ENCODE data around the gene TTR. TPM values are rescaled to one million over a fixed set of nuclear protein-coding genes. Genes with fewer than 3 reads are reported as not detected.

The TTR gene
- not detected for polyA plus RNA-seq (2013, experiment 1 of 2)
- polyA plus RNA-seq (2013, experiment 2 of 2): not detected

DNA sequence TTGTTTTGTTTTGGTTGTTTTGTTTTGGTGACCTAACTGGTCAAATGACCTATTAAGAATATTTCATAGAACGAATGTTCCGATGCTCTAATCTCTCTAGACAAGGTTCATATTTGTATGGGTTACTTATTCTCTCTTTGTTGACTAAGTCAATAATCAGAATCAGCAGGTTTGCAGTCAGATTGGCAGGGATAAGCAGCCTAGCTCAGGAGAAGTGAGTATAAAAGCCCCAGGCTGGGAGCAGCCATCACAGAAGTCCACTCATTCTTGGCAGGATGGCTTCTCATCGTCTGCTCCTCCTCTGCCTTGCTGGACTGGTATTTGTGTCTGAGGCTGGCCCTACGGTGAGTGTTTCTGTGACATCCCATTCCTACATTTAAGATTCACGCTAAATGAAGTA, at the start of gene TTR:
TSS of gene TTR (plus strand) at position 250 of the 400 bp plus-strand sequence. CDS start at position 276, 26 bp downstream.
- H2BK120ac ChIP-seq (ENCODE audit: low read depth, low read length): no peak within 1 kb of the TSS
- no peaks in the 10 kb centered on the region for H3K79me1 ChIP-seq (ENCODE audit: low read depth, low read length)
- no peak within 1 kb of the TSS for H2AFZ ChIP-seq (ENCODE audit: low read length)
- no peak within 1 kb of the TSS for H4K8ac ChIP-seq (ENCODE audit: low read depth, low read length)
- no peak within 1 kb of the TSS for H2AK5ac ChIP-seq (ENCODE audit: low read depth, low read length)
- no peak within 1 kb of the TSS for H3K27ac ChIP-seq (replicated peaks; ENCODE audit: low read length)
- no peak within 1 kb of the TSS for H3K4me3 ChIP-seq (ENCODE audit: low read length in 2 of 2)
- no CpG with 5 or more reads among the region's 5 CpGs for WGBS, 2 donors (ENCODE audit: extremely low coverage in 2 of 2, insufficient read length in 2 of 2, insufficient replicate concordance in 1 of 2)
- DNase-seq (ENCODE audit: low spot score): no peak
- H3K4me1 ChIP-seq (ENCODE audit: control insufficient read depth in 2 of 2, insufficient read depth in 1 of 2, low read depth in 1 of 2, low read length in 2 of 2): peaks cover 3 to 6% of the 10 kb centered on the region in 2 donors
- H3K18ac ChIP-seq (ENCODE audit: low read length): no peak within 1 kb of the TSS
- no peak within 1 kb of the TSS for H3K14ac ChIP-seq (ENCODE audit: low read length)
- no peak within 1 kb of the TSS for H2BK12ac ChIP-seq (ENCODE audit: low read length)
- H4K91ac ChIP-seq (ENCODE audit: low read depth, low read length, poor library complexity): no peak within 1 kb of the TSS
- no peak within 1 kb of the TSS for H2BK5ac ChIP-seq (ENCODE audit: low read length)
- no peak within 1 kb of the TSS for H3K9ac ChIP-seq (ENCODE audit: low read depth, low read length, poor library complexity)
- no peak within 1 kb of the TSS for H3K23ac ChIP-seq (ENCODE audit: low read depth, low read length, poor library complexity)
- H3K9me3 ChIP-seq (replicated peaks in 1 of 2; ENCODE audit: control insufficient read depth in 2 of 2, insufficient read depth in 1 of 2, low read depth in 1 of 2, low read length in 2 of 2): peaks cover 0 to 3% of the 10 kb centered on the region in 2 donors
- no peaks in the 10 kb centered on the region for H3K27me3 ChIP-seq (ENCODE audit: control insufficient read depth in 3 of 3, insufficient read depth in 3 of 3, low read depth in 1 of 3, low read length in 3 of 3)
- H2BK15ac ChIP-seq (ENCODE audit: low read length): no peak within 1 kb of the TSS
- no peak within 1 kb of the TSS for H3K4ac ChIP-seq (ENCODE audit: low read length)
- no peak within 1 kb of the TSS for H3K4me2 ChIP-seq (ENCODE audit: insufficient read depth, low read length, poor library complexity, severe bottlenecking)
- H3K36me3 ChIP-seq (replicated peaks in 1 of 2; ENCODE audit: control insufficient read depth in 2 of 2, insufficient read depth in 2 of 2, low read length in 2 of 2): no peaks in the 10 kb centered on the region

DNA sequence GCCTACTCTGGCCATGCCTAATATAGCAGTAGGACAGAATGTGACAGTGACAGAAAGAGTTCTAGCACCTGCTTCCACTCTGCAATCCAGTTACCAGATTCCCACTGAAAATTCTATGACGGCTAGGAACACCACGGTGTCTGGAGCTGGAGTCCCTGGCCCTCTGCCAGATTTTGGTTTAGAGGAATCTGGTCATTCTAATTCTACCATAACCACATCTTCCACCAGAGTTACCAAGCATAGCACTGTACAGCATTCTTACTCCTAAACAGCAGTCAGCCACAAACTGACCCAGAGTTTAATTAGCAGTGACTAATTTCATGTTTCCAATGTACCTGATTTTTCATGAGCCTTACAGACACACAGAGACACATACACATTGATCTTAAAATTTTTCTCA, 45.2 kb upstream of the TTR start:
- no peaks in the 10 kb centered on the region for H3K79me1 ChIP-seq (ENCODE audit: low read depth, low read length)
- H2BK12ac ChIP-seq (ENCODE audit: low read length): no peak overlapping the region
- H3K23ac ChIP-seq (ENCODE audit: low read depth, low read length, poor library complexity): no peak overlapping the region
- no peak overlapping the region for H3K4me2 ChIP-seq (ENCODE audit: insufficient read depth, low read length, poor library complexity, severe bottlenecking)
- no peak overlapping the region for H3K9ac ChIP-seq (ENCODE audit: low read depth, low read length, poor library complexity)
- peaks cover 0 to 13% of the 10 kb centered on the region in 2 donors for H3K36me3 ChIP-seq (replicated peaks in 1 of 2; ENCODE audit: control insufficient read depth in 2 of 2, insufficient read depth in 2 of 2, low read length in 2 of 2)
- no peak overlapping the region for H3K27ac ChIP-seq (replicated peaks; ENCODE audit: low read length)
- H3K14ac ChIP-seq (ENCODE audit: low read length): no peak overlapping the region
- no peak overlapping the region for H3K18ac ChIP-seq (ENCODE audit: low read length)
- no peak for DNase-seq (ENCODE audit: low spot score)
- no peak overlapping the region for H2AFZ ChIP-seq (ENCODE audit: low read length)
- no peak overlapping the region for H2AK5ac ChIP-seq (ENCODE audit: low read depth, low read length)
- no peak overlapping the region for H3K4ac ChIP-seq (ENCODE audit: low read length)
- H4K8ac ChIP-seq (ENCODE audit: low read depth, low read length): no peak overlapping the region
- no CpG with 5 or more reads among the region's 2 CpGs for WGBS, 2 donors (ENCODE audit: extremely low coverage in 2 of 2, insufficient read length in 2 of 2, insufficient replicate concordance in 1 of 2)
- H3K4me3 ChIP-seq (ENCODE audit: low read length in 2 of 2): no peak overlapping the region
- no peaks in the 10 kb centered on the region for H3K27me3 ChIP-seq (ENCODE audit: control insufficient read depth in 3 of 3, insufficient read depth in 3 of 3, low read depth in 1 of 3, low read length in 3 of 3)
- H3K9me3 ChIP-seq (replicated peaks in 1 of 2; ENCODE audit: control insufficient read depth in 2 of 2, insufficient read depth in 1 of 2, low read depth in 1 of 2, low read length in 2 of 2): no peaks in the 10 kb centered on the region
- no peak overlapping the region for H2BK120ac ChIP-seq (ENCODE audit: low read depth, low read length)
- no peaks in the 10 kb centered on the region for H3K4me1 ChIP-seq (ENCODE audit: control insufficient read depth in 2 of 2, insufficient read depth in 1 of 2, low read depth in 1 of 2, low read length in 2 of 2)
- H4K91ac ChIP-seq (ENCODE audit: low read depth, low read length, poor library complexity): no peak overlapping the region
- H2BK15ac ChIP-seq (ENCODE audit: low read length): no peak overlapping the region
- no peak overlapping the region for H2BK5ac ChIP-seq (ENCODE audit: low read length)

DNA sequence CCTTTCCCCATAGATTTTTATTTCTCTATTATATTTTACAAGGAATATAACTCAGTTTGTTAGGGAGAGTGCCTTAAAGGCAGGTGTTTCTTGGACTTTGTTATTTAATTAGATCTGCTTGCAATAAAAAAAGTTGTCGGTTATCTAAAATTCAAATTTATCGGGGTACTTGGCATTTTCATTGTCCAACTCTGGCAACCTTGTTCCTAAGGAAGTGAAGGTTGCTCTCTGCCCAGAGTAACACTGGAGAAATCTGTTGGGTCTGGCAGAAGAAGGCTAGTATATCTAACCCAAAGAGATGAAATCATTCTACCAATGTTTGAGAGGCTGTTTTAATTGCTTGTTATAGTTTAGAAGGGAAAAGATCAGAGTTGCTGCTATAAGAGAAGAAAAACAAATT, 42.8 kb upstream of the TTR start:
- no peaks in the 10 kb centered on the region for H3K27me3 ChIP-seq (ENCODE audit: control insufficient read depth in 3 of 3, insufficient read depth in 3 of 3, low read depth in 1 of 3, low read length in 3 of 3)
- no peak overlapping the region for H3K23ac ChIP-seq (ENCODE audit: low read depth, low read length, poor library complexity)
- no peak overlapping the region for H2BK5ac ChIP-seq (ENCODE audit: low read length)
- H3K9ac ChIP-seq (ENCODE audit: low read depth, low read length, poor library complexity): no peak overlapping the region
- H2AFZ ChIP-seq (ENCODE audit: low read length): peak overlapping the region; percentile 10
- H3K4me3 ChIP-seq (ENCODE audit: low read length in 2 of 2): no peak overlapping the region
- no peaks in the 10 kb centered on the region for H3K9me3 ChIP-seq (replicated peaks in 1 of 2; ENCODE audit: control insufficient read depth in 2 of 2, insufficient read depth in 1 of 2, low read depth in 1 of 2, low read length in 2 of 2)
- H3K27ac ChIP-seq (replicated peaks; ENCODE audit: low read length): no peak overlapping the region
- H2AK5ac ChIP-seq (ENCODE audit: low read depth, low read length): no peak overlapping the region
- no peak overlapping the region for H2BK120ac ChIP-seq (ENCODE audit: low read depth, low read length)
- H3K4me1 ChIP-seq (ENCODE audit: control insufficient read depth in 2 of 2, insufficient read depth in 1 of 2, low read depth in 1 of 2, low read length in 2 of 2): no peaks in the 10 kb centered on the region
- DNase-seq (ENCODE audit: low spot score): no peak
- H4K91ac ChIP-seq (ENCODE audit: low read depth, low read length, poor library complexity): no peak overlapping the region
- no peak overlapping the region for H3K4ac ChIP-seq (ENCODE audit: low read length)
- H3K36me3 ChIP-seq (replicated peaks in 1 of 2; ENCODE audit: control insufficient read depth in 2 of 2, insufficient read depth in 2 of 2, low read length in 2 of 2): peaks cover 0 to 4% of the 10 kb centered on the region in 2 donors
- no peak overlapping the region for H3K14ac ChIP-seq (ENCODE audit: low read length)
- no peak overlapping the region for H3K4me2 ChIP-seq (ENCODE audit: insufficient read depth, low read length, poor library complexity, severe bottlenecking)
- H3K79me1 ChIP-seq (ENCODE audit: low read depth, low read length): no peaks in the 10 kb centered on the region
- H2BK12ac ChIP-seq (ENCODE audit: low read length): no peak overlapping the region
- no peak overlapping the region for H2BK15ac ChIP-seq (ENCODE audit: low read length)
- no peak overlapping the region for H4K8ac ChIP-seq (ENCODE audit: low read depth, low read length)
- WGBS, 2 donors (ENCODE audit: extremely low coverage in 2 of 2, insufficient read length in 2 of 2, insufficient replicate concordance in 1 of 2): no CpG with 5 or more reads among the region's 2 CpGs
- no peak overlapping the region for H3K18ac ChIP-seq (ENCODE audit: low read length)

DNA sequence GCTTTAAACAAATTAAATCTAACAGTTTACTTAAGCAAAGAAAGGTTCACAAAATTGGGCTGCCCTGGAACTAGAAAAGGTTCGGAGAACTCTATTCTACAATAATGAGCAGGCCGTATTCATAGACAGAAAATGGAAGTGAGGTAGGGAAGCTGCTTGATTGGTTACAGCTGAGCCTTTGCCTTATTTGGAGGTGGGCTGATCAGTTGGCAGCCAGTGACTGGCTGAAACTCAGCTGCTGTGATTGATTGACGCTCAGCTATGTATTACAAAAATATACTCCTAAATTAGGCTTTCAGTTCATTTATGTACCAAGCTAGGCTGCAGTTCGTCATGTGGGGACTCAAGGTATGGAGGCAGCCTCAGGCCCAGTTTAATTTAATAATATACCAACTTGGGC, 42.3 kb upstream of the TTR start:
- no peaks in the 10 kb centered on the region for H3K27me3 ChIP-seq (ENCODE audit: control insufficient read depth in 3 of 3, insufficient read depth in 3 of 3, low read depth in 1 of 3, low read length in 3 of 3)
- no peak overlapping the region for H2BK120ac ChIP-seq (ENCODE audit: low read depth, low read length)
- no peak overlapping the region for H3K4me3 ChIP-seq (ENCODE audit: low read length in 2 of 2)
- H3K23ac ChIP-seq (ENCODE audit: low read depth, low read length, poor library complexity): no peak overlapping the region
- no peaks in the 10 kb centered on the region for H3K9me3 ChIP-seq (replicated peaks in 1 of 2; ENCODE audit: control insufficient read depth in 2 of 2, insufficient read depth in 1 of 2, low read depth in 1 of 2, low read length in 2 of 2)
- H3K79me1 ChIP-seq (ENCODE audit: low read depth, low read length): no peaks in the 10 kb centered on the region
- H2BK15ac ChIP-seq (ENCODE audit: low read length): no peak overlapping the region
- no peak overlapping the region for H4K8ac ChIP-seq (ENCODE audit: low read depth, low read length)
- no peak overlapping the region for H3K27ac ChIP-seq (replicated peaks; ENCODE audit: low read length)
- no CpG with 5 or more reads among the region's 4 CpGs for WGBS, 2 donors (ENCODE audit: extremely low coverage in 2 of 2, insufficient read length in 2 of 2, insufficient replicate concordance in 1 of 2)
- H3K4me1 ChIP-seq (ENCODE audit: control insufficient read depth in 2 of 2, insufficient read depth in 1 of 2, low read depth in 1 of 2, low read length in 2 of 2): no peaks in the 10 kb centered on the region
- H3K9ac ChIP-seq (ENCODE audit: low read depth, low read length, poor library complexity): no peak overlapping the region
- H2AK5ac ChIP-seq (ENCODE audit: low read depth, low read length): no peak overlapping the region
- no peak for DNase-seq (ENCODE audit: low spot score)
- H4K91ac ChIP-seq (ENCODE audit: low read depth, low read length, poor library complexity): no peak overlapping the region
- peaks cover 0 to 4% of the 10 kb centered on the region in 2 donors for H3K36me3 ChIP-seq (replicated peaks in 1 of 2; ENCODE audit: control insufficient read depth in 2 of 2, insufficient read depth in 2 of 2, low read length in 2 of 2)
- no peak overlapping the region for H3K14ac ChIP-seq (ENCODE audit: low read length)
- no peak overlapping the region for H3K4me2 ChIP-seq (ENCODE audit: insufficient read depth, low read length, poor library complexity, severe bottlenecking)
- H2BK5ac ChIP-seq (ENCODE audit: low read length): no peak overlapping the region
- no peak overlapping the region for H2BK12ac ChIP-seq (ENCODE audit: low read length)
- H2AFZ ChIP-seq (ENCODE audit: low read length): peak overlapping the region; percentile 10
- no peak overlapping the region for H3K18ac ChIP-seq (ENCODE audit: low read length)
- H3K4ac ChIP-seq (ENCODE audit: low read length): no peak overlapping the region

Measured in neuronal stem cell (in vitro differentiated cells).